Measurements from ENCODE around the gene KRT33A. TPM values are rescaled to one million over a fixed set of nuclear protein-coding genes. Genes with fewer than 3 reads are reported as not detected.

Gene KRT33A
- polyA plus RNA-seq, 3 donors: not detected

- Mint-ChIP-seq H3K36me3 (no peaks in the 10 kb centered on the region), H3K9me3 (peaks cover 0 to 4% (median 0%) of the 10 kb centered on the region in 7 donors), H3K27ac (no peak within 1 kb of the TSS), H3K4me1 (no peaks in the 10 kb centered on the region), H3K27me3 (ENCODE audit: low read depth in 3 of 3) (peaks cover 0 to 11% (median 8%) of the 10 kb centered on the region in 3 donors), H3K4me3 (no peak within 1 kb of the TSS)
- intact Hi-C loops (cut with micrococcal nuclease): no loop called here
- Histone ChIP-seq H3K79me2 (ENCODE audit: insufficient read depth, low read length) (no peaks in the 10 kb centered on the region), H3K4me3 (replicated peaks in 1 of 3; ENCODE audit: low read depth in 2 of 3, low read length in 3 of 3) (no peak within 1 kb of the TSS), H3K9me3 (replicated peaks in 1 of 2; ENCODE audit: control insufficient read depth in 1 of 2, insufficient read depth in 1 of 2, low read length in 2 of 2) (no peaks in the 10 kb centered on the region), H3K4me2 (replicated peaks; ENCODE audit: extremely low read depth, low read length, poor library complexity, severe bottlenecking) (no peak within 1 kb of the TSS), H2AFZ (ENCODE audit: insufficient read depth, low read depth, low read length, poor library complexity, severe bottlenecking) (no peak within 1 kb of the TSS), H3K4me1 (ENCODE audit: control insufficient read depth in 1 of 2, insufficient read depth in 2 of 2, low read length in 2 of 2) (no peaks in the 10 kb centered on the region), H3K36me3 (replicated peaks in 1 of 2; ENCODE audit: control insufficient read depth in 1 of 2, insufficient read depth in 2 of 2, low read length in 2 of 2) (no peaks in the 10 kb centered on the region), H4K20me1 (ENCODE audit: insufficient read depth, low read length) (no peaks in the 10 kb centered on the region), H3K27me3 (ENCODE audit: control insufficient read depth in 2 of 2, insufficient read depth in 2 of 2, low read length in 2 of 2) (peaks cover 0 to 2% of the 10 kb centered on the region in 2 donors), H3K9ac (ENCODE audit: insufficient read depth, low read length, poor library complexity, severe bottlenecking) (no peak within 1 kb of the TSS), H3K27ac (ENCODE audit: low read depth in 1 of 2, low read length in 2 of 2) (no peak within 1 kb of the TSS)
- TF ChIP-seq, protein P1, sequence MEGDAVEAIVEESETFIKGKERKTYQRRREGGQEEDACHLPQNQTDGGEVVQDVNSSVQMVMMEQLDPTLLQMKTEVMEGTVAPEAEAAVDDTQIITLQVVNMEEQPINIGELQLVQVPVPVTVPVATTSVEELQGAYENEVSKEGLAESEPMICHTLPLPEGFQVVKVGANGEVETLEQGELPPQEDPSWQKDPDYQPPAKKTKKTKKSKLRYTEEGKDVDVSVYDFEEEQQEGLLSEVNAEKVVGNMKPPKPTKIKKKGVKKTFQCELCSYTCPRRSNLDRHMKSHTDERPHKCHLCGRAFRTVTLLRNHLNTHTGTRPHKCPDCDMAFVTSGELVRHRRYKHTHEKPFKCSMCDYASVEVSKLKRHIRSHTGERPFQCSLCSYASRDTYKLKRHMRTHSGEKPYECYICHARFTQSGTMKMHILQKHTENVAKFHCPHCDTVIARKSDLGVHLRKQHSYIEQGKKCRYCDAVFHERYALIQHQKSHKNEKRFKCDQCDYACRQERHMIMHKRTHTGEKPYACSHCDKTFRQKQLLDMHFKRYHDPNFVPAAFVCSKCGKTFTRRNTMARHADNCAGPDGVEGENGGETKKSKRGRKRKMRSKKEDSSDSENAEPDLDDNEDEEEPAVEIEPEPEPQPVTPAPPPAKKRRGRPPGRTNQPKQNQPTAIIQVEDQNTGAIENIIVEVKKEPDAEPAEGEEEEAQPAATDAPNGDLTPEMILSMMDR (IDR thresholded peaks at IDR 0.05): no peak
- no peak for DNase-seq
- no CpG with 5 or more reads among the region's 1 CpG for WGBS (ENCODE audit: insufficient coverage)
Measured at GRCh38 chr17:41369713-41370112, 19.1 kb upstream of the KRT33A start, which contains the start of gene KRT33B. Gene KRT33B (minus strand): TSS chr17:41369813. CDS start chr17:41369750, 63 bp downstream.

GRCh38 chr17:41369023-41369422 is 18.4 kb upstream of the KRT33A start:
- Mint-ChIP-seq H3K4me3 (no peak overlapping the region), H3K4me1 (no peaks in the 10 kb centered on the region), H3K27me3 (ENCODE audit: low read depth in 3 of 3) (peaks cover 0 to 11% (median 8%) of the 10 kb centered on the region in 3 donors), H3K9me3 (peaks cover 0 to 1% (median 0%) of the 10 kb centered on the region in 7 donors), H3K27ac (no peak overlapping the region), H3K36me3 (no peaks in the 10 kb centered on the region)
- Histone ChIP-seq H3K79me2 (ENCODE audit: insufficient read depth, low read length) (no peaks in the 10 kb centered on the region), H3K36me3 (replicated peaks in 1 of 2; ENCODE audit: control insufficient read depth in 1 of 2, insufficient read depth in 2 of 2, low read length in 2 of 2) (no peaks in the 10 kb centered on the region), H3K4me3 (replicated peaks in 1 of 3; ENCODE audit: low read depth in 2 of 3, low read length in 3 of 3) (no peak overlapping the region), H3K9ac (ENCODE audit: insufficient read depth, low read length, poor library complexity, severe bottlenecking) (no peak overlapping the region), H3K27me3 (ENCODE audit: control insufficient read depth in 2 of 2, insufficient read depth in 2 of 2, low read length in 2 of 2) (peaks cover 0 to under 1% of the 10 kb centered on the region in 2 donors), H3K9me3 (replicated peaks in 1 of 2; ENCODE audit: control insufficient read depth in 1 of 2, insufficient read depth in 1 of 2, low read length in 2 of 2) (no peaks in the 10 kb centered on the region), H3K4me2 (replicated peaks; ENCODE audit: extremely low read depth, low read length, poor library complexity, severe bottlenecking) (no peak overlapping the region), H3K27ac (ENCODE audit: low read depth in 1 of 2, low read length in 2 of 2) (no peak overlapping the region), H4K20me1 (ENCODE audit: insufficient read depth, low read length) (no peaks in the 10 kb centered on the region), H3K4me1 (ENCODE audit: control insufficient read depth in 1 of 2, insufficient read depth in 2 of 2, low read length in 2 of 2) (no peaks in the 10 kb centered on the region), H2AFZ (ENCODE audit: insufficient read depth, low read depth, low read length, poor library complexity, severe bottlenecking) (no peak overlapping the region)
- no CpG with 5 or more reads among the region's 2 CpGs for WGBS (ENCODE audit: insufficient coverage)
- no peak for DNase-seq
- intact Hi-C loops (cut with micrococcal nuclease): no loop called here
- TF ChIP-seq, protein P1 (IDR thresholded peaks at IDR 0.05): no peak
